Measurements from ENCODE around the gene GMEB2.
A peak's percentile ranks its signal among the peaks of the same experiment; 100 is the strongest.
"Not testable (repeated sequence)": the region's sequence is repeated elsewhere in the genome, so short reads cannot be mapped to it uniquely, and the experiment has no call there.

GMEB2 gene

GRCh38 chr20:63571087-63571478 lies 55.8 kb downstream of the GMEB2 start:
- DNase-seq (ENCODE audit: low read depth) = not testable (repeated sequence)

- DNase-seq (ENCODE audit: low read depth) = no peak
Measured at GRCh38 chr20:63570281-63571086, 56.4 kb downstream of the GMEB2 start.

DNA sequence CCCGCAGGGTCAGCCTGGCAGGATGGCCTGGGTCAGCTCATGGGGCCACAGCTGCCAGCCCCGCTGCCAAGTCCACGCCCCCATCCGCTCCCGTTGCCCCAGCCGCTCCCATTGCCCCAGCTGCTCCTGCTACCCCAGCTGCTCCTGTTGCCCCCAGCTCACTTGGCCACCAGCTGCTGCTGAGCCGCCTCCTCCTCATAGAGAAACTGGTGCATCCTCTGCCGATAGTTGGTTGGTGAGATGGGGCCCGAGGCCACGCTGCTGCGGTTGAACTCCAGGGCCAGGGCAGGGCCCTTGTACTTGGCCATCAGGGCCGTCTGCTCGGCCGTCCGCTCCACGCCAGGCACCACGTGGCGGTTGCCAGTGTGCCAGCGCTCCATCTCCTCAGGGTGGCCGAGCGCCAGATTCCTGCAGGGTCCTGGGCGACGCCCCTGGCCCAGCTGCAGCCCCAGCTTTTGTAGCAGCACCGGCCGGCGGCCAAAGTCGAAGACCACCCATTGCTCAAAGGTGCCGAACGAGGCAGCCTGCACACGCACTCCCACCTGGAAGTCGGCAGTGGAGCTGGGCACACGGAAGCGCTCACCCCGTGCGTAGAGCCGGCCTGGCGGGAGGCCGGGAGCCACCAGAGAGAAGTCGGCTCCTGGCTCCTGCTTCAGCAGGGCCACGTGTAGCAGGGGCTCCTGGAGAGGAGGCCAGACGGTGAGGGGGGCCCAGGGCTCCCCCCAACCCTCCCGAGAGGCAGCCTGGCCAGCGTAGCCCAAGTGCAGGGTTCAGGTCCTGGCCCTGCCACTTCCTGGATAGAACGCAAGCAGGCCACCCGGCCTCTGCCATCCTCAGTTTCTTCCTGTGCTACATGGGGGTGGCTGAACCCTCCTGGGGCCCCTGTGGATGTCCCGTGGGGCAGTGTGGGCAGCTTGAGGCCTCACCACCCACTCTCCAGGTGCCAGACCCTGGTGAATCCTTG lies 57.6 kb downstream of the GMEB2 start:
- DNase-seq (ENCODE audit: low read depth) = no peak

DNA sequence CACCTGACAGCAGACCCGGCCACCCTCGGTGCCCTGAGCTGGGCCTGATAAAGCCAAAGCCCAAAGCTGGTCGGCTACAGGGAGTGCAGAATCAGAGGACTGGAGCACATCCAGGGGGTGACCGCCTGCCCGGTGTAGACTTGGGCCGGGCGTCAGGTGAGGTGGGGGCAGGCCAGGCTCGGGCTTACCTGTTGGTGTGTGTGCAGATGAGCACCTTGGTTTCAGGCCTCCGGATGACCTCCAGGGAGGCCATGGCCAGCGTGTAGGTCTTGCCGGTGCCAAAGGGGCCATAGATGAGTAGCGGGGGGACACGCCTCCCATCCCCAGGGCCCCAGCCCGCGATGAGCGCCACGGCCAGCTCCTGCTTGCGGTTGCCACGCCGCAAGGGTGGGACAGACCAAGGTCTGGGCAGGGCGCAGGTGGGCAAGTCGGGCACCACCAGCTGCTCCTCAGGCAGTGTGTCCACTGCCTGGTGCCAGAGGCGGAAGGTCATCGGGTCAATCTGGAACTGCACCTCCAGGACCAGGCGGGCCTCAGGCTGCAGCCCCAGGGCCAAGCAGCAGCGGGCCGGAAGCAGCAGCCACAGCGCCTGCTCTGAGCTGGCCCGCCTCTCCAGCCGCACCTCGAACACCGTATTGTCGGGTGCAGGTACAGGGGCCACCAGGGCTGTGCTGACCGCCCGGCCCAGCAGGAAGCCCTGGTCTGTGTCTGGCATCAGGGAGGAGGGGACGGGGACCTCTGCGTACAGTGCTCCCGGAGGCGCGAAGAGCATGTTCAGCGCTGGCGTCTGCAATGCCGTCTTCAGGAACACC lies 58.5 kb downstream of the GMEB2 start:
- DNase-seq (ENCODE audit: low read depth) = no peak

DNA sequence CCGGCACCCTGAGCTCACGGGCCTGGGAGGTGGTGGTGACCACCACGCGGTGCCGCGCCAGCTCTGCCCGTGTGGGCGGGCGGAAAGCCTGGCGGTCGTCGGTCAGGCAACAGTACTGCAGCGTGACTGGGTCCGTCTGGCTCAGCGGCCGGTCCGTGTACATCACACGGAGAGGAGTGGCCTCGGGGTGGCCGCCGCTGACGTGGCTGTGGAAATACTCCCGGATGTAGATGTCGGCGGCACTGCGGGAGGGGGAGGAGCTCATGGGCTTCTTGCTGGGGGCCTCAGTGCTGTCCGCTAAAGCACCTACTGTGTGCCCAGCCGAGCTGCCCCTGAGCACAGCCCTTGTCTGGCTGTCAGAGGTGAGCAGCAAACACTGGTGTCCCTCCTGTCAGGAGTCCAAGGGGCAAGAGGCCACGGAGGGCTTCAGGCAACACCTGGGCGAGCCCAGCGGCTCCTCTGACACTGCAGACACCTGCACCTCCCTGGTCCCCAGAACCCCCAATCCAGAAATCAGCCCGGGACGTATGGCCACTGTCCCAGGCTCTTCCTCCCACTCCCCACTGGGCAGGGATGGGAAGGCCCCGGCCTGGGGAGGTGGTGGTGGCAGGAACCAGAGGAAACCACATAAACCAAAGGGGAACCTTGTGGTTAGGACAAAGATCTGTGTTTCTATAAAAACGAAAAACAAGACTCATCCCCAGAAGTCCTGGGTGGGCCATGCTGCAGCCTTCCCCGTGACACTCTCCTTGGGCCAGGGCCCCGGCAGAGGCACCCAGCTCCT lies 59.3 kb downstream of the GMEB2 start:
- DNase-seq (ENCODE audit: low read depth) = peak; percentile 52

DNA sequence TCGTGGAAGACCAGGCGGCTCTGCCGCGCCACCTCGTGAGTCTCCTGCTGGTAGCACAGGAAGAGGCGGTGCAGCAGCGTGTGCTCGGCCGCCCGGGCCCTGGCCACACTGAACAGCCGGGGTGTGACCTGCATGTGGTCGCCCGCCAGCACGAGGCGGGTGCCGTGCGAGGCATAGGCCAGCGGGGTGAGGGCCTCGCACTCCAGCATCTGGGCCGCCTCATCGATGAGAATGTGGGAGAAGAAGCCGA lies 59.8 kb downstream of the GMEB2 start:
- no peak for DNase-seq (ENCODE audit: low read depth)

DNA sequence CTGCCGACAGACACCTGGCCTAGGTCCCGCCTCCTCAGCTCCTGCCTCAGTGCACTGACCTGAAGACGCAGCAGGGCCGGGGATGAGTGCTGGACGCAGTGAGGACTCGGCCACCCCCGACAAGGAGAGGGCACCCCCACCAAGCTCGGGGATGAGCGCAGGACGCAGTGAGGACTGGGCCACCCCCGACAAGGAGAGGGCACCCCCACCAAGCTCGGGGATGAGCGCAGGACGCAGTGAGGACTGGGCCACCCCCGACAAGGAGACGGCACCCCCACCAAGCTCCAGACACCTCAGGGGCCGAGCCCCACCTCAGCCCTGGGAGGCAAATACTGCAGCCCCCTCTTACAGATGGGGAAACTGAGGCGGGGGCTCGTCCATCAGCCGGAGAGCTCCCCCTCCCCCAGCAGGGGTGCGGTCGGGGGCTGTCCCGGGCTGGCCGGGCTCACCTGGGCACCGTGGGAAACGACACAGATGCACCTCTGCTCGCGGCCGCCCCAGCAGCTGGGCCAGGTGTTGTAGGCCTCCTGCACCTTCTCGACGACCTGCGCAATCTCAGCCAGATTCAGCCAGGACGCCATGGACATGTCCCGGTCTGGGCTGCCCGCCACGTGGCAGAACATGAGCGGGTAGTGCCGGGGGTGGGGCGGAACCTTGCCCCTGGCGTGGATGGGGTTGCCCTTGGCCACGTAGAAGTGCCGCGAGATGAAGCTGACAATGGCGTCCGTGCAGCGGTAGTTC lies 60.3 kb downstream of the GMEB2 start:
- no peak for DNase-seq (ENCODE audit: low read depth)

GRCh38 chr20:63565699-63566335 lies 61.1 kb downstream of the GMEB2 start:
- no peak for DNase-seq (ENCODE audit: low read depth)

GRCh38 chr20:63565021-63565698 lies 61.7 kb downstream of the GMEB2 start:
- DNase-seq (ENCODE audit: low read depth) = no peak

DNA sequence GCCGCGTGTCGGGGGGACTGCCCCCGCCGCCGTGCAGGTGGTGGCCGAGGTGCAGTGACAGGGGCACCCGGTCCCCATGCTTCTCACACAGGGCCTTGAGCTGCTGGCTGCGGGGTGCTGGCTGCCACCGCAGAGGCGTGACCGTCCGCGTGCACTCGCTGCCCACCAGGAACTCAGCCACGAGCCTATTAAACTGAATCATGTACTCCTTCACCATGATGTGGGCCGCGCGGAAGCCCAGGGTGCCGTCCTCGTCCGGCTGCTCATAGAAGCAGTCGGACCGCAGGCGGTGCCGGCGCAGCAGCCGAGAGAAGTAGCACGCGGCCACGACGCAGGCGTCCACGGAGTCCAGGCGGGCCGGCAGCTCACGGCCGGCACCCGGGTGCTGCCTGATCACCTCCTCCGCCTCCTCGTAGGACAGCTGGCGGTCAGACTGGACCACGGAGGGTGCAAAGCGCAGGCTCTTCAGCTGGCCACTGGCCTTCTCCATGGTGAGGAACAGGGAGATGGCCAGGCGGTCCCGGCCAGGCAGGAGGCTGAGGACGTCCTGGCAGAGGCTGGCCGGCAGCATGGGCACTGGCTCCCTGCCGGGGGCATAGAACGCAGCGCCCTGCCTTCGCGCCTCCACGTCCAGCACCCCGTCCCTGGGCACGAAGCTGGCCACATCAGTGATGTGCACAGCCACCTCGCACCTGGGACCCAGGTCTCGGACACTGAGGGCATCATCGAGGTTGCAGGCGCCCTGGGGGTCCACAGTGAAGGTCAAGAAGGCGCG lies 62.7 kb downstream of the GMEB2 start:
- no peak for DNase-seq (ENCODE audit: low read depth)

GRCh38 chr20:63563225-63563935 lies 63.5 kb downstream of the GMEB2 start:
- DNase-seq (ENCODE audit: low read depth) = no peak

GRCh38 chr20:63562461-63563224 lies 64.3 kb downstream of the GMEB2 start:
- DNase-seq (ENCODE audit: low read depth) = no peak

DNA sequence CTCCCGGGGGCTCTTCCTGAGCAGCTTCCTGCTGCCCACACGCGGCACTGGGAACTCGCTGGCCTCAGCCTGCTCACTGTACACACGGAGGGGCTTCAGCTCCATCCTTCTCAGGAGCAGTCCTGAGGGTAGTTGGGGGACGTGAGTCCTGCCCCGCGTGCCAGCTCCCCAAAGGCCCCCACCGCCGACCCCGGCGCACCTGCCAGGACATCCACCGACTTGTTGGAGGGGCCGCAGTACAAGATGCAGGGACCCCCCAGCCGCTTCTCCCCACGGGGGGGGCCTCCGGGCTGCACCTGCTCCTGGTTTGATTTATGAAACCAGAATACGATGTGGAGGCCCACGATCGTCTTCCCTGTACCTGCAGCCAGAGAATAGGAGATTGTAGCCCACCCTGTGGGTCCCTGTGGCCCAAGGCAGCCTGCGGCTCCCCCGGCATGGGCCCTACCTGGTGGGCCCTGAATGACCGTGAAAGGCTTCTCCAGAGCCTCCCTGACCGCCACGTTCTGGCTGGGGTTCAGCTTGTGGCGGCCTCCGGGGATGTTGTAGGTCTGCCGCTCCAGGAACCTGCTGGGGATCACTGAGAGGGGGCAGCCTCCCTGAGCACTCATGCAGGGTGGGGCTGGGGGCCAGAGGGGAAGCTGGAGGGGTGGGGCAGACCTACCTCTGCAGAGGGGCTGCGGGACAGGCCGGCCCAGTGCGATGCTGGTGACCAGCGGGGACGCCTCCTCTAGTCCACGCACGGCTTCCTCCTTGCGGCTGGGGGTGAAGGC lies 65.1 kb downstream of the GMEB2 start:
- DNase-seq (ENCODE audit: low read depth) = no peak

DNA sequence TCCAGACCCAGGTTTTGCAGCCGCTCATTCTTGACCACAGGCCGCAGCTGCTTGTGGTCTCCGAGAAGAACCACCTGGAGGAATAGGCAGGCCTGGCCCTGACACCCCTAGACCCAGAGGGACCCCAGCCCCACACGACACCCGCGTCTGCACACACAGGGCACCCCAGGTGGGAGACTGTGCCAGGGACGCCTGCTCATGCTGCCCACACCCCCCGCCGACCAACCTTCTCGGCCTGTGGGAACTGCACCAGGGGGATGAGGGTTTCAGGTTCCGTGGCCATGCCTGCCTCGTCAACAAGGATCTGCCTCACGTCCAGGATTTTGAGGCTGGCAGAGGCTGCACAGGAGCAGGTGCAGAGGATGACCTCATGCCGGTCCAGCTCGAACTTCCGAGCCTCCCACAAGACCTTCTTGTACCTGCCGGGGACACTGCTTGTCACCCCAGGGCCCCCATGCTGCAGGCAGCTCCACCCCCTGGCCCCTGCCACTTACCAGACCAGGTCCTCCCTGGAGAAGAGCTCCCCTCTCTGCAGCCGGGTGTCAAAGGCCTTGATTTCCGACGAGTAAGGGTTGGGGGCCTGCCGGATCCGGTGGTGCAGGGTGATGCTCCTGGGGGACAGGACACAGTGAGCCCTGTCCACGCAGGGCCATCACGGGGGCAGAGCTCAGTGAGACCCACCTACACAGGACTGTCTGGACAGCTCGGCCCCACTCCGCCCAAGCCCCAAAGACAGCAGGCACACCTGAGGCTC lies 65.9 kb downstream of the GMEB2 start:
- no peak for DNase-seq (ENCODE audit: low read depth)

GRCh38 chr20:63560333-63560805 lies 66.5 kb downstream of the GMEB2 start:
- DNase-seq (ENCODE audit: low read depth) = no peak
